Activated CD4-positive, alpha-beta T cell treated with anti-CD3 and anti-CD28 coated beads for 36 hours (primary cell): ENCODE results near the gene KRT72. TPM values are rescaled to one million over a fixed set of nuclear protein-coding genes. Genes with fewer than 3 reads are reported as not detected.

Source experiments
- ATAC-seq: fragments of 200-7000 bp; cut with Tn5 transposase; one replicate; pipeline ENCODE4 v1.10.0; 2021; ENCODE audit warnings: mild to moderate bottlenecking, moderate library complexity
- CTCF ChIA-PET: fragments of 350-600 bp; sonication (Branson Sonifier 250); formaldehyde crosslinking; loops from one replicate; lab custom pipeline; 2021; ENCODE audit warnings: antibody characterized with exemption; lab: Charles Lee
- POLR2A ChIA-PET: fragments of 350-600 bp; sonication (Branson Sonifier 250); formaldehyde crosslinking; loops from one replicate; lab custom pipeline; 2021; ENCODE audit warnings: antibody characterized with exemption, inconsistent platforms; lab: Charles Lee
- DNase-seq: peaks from one replicate; pipeline ENCODE4 v3.0.0-alpha.2; 2020
- H3K27ac Mint-ChIP-seq: one replicate; pipeline ENCODE4 v1.8.0; 2021; ENCODE audit warnings: mixed read lengths
- H3K27me3 Mint-ChIP-seq: one replicate; pipeline ENCODE4 v1.8.0; 2021; ENCODE audit warnings: mixed read lengths
- H3K36me3 Mint-ChIP-seq: one replicate; pipeline ENCODE4 v1.8.0; 2021; ENCODE audit warnings: low read depth, mixed read lengths
- H3K4me1 Mint-ChIP-seq: one replicate; pipeline ENCODE4 v1.8.0; 2021; ENCODE audit warnings: mixed read lengths
- H3K4me3 Mint-ChIP-seq: one replicate; pipeline ENCODE4 v1.8.0; 2021; ENCODE audit warnings: mild to moderate bottlenecking, moderate library complexity, mixed read lengths
- H3K9me3 Mint-ChIP-seq: one replicate; pipeline ENCODE4 v1.8.0; 2021; ENCODE audit warnings: low read depth, mixed read lengths
- intact Hi-C, 2 experiments: fragments of 100-400 bp; cut with DNase I in 1 of 2; cut with micrococcal nuclease in 1 of 2; formaldehyde crosslinking; loops; one replicate each; pipeline versions ENCODE4 v1.14.2 to v1.15.1; 2022 to 2024; cut with DNase I, micrococcal nuclease
- total RNA-seq, 2 experiments: library from RNA; stranded (reverse); gene quantifications; one replicate each; pipeline ENCODE4 v1.2.3, GENCODE V29; 2021

Gene KRT72
- total RNA-seq, 2 experiments from 2014 or later = 3.2 TPM

DNA sequence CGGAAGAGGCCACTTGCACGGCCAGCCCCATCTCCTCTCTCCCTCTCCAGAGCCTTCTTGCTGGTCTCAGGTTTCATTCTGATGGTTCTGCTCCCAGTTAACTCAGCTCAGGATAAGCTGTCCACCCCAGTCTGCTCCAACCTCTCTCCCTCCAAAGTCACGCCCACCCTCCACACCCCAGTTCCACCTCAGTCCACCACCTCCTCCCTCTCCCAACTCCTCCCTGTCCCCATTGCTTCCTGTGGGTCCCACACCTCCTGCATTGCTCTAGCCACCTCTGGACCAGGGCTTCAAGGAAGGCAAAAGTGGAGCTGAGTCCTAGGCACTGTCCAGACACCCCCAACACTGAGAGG, 61.5 kb downstream of the KRT72 start:
- CTCF ChIA-PET = interaction anchor here (0.9 kb wide), 1 partner anchor 32 kb away, joined by 3 read pairs; no protein-coding TSS in a partner anchor
- no peaks in the 10 kb centered on the region for H3K27me3 Mint-ChIP-seq
- no peaks in the 10 kb centered on the region for H3K9me3 Mint-ChIP-seq
- H3K4me1 Mint-ChIP-seq = peaks cover 3% of the 10 kb centered on the region
- intact Hi-C loops = no loop called here
- no peaks in the 10 kb centered on the region for H3K36me3 Mint-ChIP-seq
- no peak for DNase-seq
- POLR2A ChIA-PET = no interaction called here
- no peak for ATAC-seq
- no peak overlapping the region for H3K4me3 Mint-ChIP-seq
- H3K27ac Mint-ChIP-seq = no peak overlapping the region

DNA sequence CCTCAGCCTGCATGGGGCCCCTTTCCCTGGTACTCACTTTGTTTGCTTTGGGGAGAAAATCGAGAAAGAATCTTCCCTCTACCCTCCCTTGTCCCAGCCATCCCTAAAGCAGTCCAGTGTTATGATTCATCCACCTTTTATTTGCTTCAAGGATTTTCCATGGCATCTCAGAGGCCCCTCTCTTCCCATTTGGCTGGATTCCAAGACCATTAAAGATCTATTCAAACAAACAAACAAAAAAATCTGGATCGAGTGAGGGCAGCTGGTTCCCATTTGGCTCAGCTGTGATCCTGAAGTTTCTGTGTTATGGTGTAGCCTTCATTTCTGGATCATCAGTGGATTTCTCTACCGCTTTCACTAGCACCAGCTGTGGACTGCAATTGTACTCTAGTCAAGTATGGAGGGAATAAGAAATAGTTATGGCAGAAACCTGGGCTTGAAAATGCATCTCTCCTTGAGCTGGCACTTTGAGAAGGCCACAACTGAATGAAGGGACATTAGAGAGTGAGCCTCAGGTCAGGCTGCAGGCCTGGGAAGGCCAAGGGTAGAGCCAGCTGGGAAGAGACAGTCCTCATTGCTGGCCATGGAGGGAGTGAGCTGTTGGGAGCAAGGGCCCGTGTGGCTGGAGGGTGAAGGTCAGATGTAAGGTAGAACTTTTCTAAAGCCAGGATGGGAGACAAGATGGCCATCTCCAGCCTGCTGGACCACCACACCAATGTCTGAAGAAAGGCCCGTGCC, 62.0 kb downstream of the KRT72 start:
- no peak overlapping the region for H3K27ac Mint-ChIP-seq
- CTCF ChIA-PET = interaction anchor here (0.9 kb wide), 1 partner anchor 33 kb away, joined by 3 read pairs; no protein-coding TSS in a partner anchor
- POLR2A ChIA-PET = no interaction called here

DNA sequence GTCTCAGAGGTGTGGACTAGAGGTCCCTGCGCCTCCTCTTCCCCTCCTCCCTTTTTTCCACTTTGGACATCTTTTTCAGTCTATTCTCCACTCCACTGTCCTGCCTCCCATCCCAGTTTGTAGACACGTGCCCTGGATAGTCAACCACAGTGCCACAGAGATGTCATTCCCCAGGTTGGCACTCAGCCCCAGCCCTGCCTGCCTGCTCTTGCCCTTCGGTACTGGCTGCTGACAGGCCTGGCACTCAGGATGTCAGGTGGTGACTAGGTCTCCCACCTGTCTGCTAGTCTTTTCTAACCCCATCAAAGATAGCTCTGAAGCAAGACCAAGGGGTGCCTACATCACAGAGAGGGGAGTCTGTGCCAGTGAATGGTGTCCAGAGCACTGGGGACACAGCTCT, 64.2 kb downstream of the KRT72 start:
- no peak overlapping the region for H3K4me3 Mint-ChIP-seq
- H3K9me3 Mint-ChIP-seq = no peaks in the 10 kb centered on the region
- ChIA-PET POLR2A (interaction anchor here (0.6 kb wide), 1 partner anchor 444 kb away, joined by 3 read pairs; no protein-coding TSS in a partner anchor), CTCF (interaction anchor here (0.6 kb wide), 1 partner anchor 325 kb away, joined by 3 read pairs; no protein-coding TSS in a partner anchor)
- H3K4me1 Mint-ChIP-seq = no peaks in the 10 kb centered on the region
- no peaks in the 10 kb centered on the region for H3K27me3 Mint-ChIP-seq
- ATAC-seq = no peak
- DNase-seq = no peak
- H3K36me3 Mint-ChIP-seq = no peaks in the 10 kb centered on the region
- intact Hi-C loops = no loop called here
- H3K27ac Mint-ChIP-seq = no peak overlapping the region

More for the DNA sequence above, 62.0 kb downstream of the KRT72 start:
- H3K4me3 Mint-ChIP-seq = no peak overlapping the region
- DNase-seq = no peak
- no peaks in the 10 kb centered on the region for H3K27me3 Mint-ChIP-seq
- H3K9me3 Mint-ChIP-seq = no peaks in the 10 kb centered on the region
- H3K36me3 Mint-ChIP-seq = no peaks in the 10 kb centered on the region
- no peak for ATAC-seq
- peaks cover 3% of the 10 kb centered on the region for H3K4me1 Mint-ChIP-seq
- intact Hi-C loops = no loop called here

Other genes starting within 250 kb of the KRT72 start
- not detected for gene KRT85, start 234.0 kb downstream of the KRT72 start, total RNA-seq
- not detected for gene KRT84, start 215.8 kb downstream of the KRT72 start, total RNA-seq
- not detected for gene KRT82, start 195.1 kb downstream of the KRT72 start, total RNA-seq
- gene KRT75, start 167.1 kb downstream of the KRT72 start, total RNA-seq = not detected
- not detected for gene KRT6B, start 149.3 kb downstream of the KRT72 start, total RNA-seq
- gene KRT6C, start 127.7 kb downstream of the KRT72 start, total RNA-seq = not detected
- not detected for gene KRT6A, start 108.2 kb downstream of the KRT72 start, total RNA-seq
- not detected for gene KRT5, start 81.1 kb downstream of the KRT72 start, total RNA-seq
- not detected for gene KRT71, start 48.3 kb downstream of the KRT72 start, total RNA-seq
- not detected for gene KRT74, start 27.6 kb downstream of the KRT72 start, total RNA-seq
- gene KRT73, start 17.1 kb upstream of the KRT72 start, total RNA-seq = 1 to 10 TPM; 1.7 to 1.9 TPM
- gene KRT2, start 50.7 kb upstream of the KRT72 start, total RNA-seq = not detected
- not detected for gene KRT1, start 78.9 kb upstream of the KRT72 start, total RNA-seq
- gene KRT77, start 102.1 kb upstream of the KRT72 start, total RNA-seq = not detected
- not detected for gene KRT76, start 175.9 kb upstream of the KRT72 start, total RNA-seq
- not detected for gene KRT3, start 194.7 kb upstream of the KRT72 start, total RNA-seq
- not detected for gene KRT4, start 212.7 kb upstream of the KRT72 start, total RNA-seq
- gene KRT79, start 232.8 kb upstream of the KRT72 start, total RNA-seq = under 1 TPM; 0.09 to 0.16 TPM
- not detected for gene KRT78, start 247.5 kb upstream of the KRT72 start, total RNA-seq